ENCODE results near the gene SUPT6H.

- TF ChIP-seq CTCF (IDR thresholded peaks at IDR 0.05) (no peak), EZH2 (IDR thresholded peaks at IDR 0.05) (no peak)
These were observed 48.0 kb upstream of the SUPT6H start, which contains the start of gene RSKR for GRCh38 chr17:28613931-28614381.

Data from neural progenitor cell (in vitro differentiated cells).